HEK293 (cell line): ENCODE results near the gene ZNF664.

Experiments used
- MZF1 ChIP-seq: fragments of 450-650 bp; formaldehyde crosslinking; IDR thresholded peaks from 2 replicates; pipeline ENCODE4 v1.5.1; 2017; ENCODE audit warnings: missing biosample characterization, missing genetic modification characterization, borderline replicate concordance
- OSR2 ChIP-seq: fragments of 450-650 bp; formaldehyde crosslinking; IDR thresholded peaks from 2 replicates; pipeline ENCODE4 v1.5.1; 2016; ENCODE audit warnings: missing biosample characterization, missing genetic modification characterization
- SETDB1 ChIP-seq: IDR thresholded peaks from one replicate; pipeline ENCODE4 v1.6.1; 2017; ENCODE audit warnings: mild to moderate bottlenecking, low read length, moderate library complexity, mixed read lengths; ENCODE audit not compliant: insufficient read length
- TSHZ1 ChIP-seq: fragments of 450-650 bp; formaldehyde crosslinking; IDR thresholded peaks from 2 replicates; pipeline ENCODE4 v1.5.1; 2016; ENCODE audit warnings: missing biosample characterization, missing genetic modification characterization, borderline replicate concordance
- WT1 ChIP-seq: fragments of 450-650 bp; formaldehyde crosslinking; IDR thresholded peaks from 2 replicates; pipeline ENCODE4 v1.5.1; 2016; ENCODE audit warnings: missing biosample characterization, missing genetic modification characterization
- ZIC2 ChIP-seq: fragments of 450-650 bp; formaldehyde crosslinking; IDR thresholded peaks from 2 replicates; pipeline ENCODE4 v1.5.1; 2016; ENCODE audit warnings: missing biosample characterization, missing genetic modification characterization
- ZNF274 ChIP-seq, 2 experiments: fragments of 200-500 bp in 1 of 2; fragments of 450-650 bp in 1 of 2; sonication (Bioruptor generic) in 1 of 2; formaldehyde crosslinking in 1 of 2; IDR thresholded peaks; 2 replicates each; pipeline versions ENCODE4 v1.5.1 to v1.6.1; 2014 to 2016; ENCODE audit warnings: borderline replicate concordance in 1 of 2, inconsistent platforms in 1 of 2, low read length in 1 of 2, missing biosample characterization in 1 of 2, missing genetic modification characterization in 1 of 2
- ZNF560 ChIP-seq: fragments of 450-650 bp; formaldehyde crosslinking; IDR thresholded peaks from 2 replicates; pipeline ENCODE4 v1.5.1; 2017; ENCODE audit warnings: missing biosample characterization, missing genetic modification characterization, borderline replicate concordance
- ZSCAN16 ChIP-seq: fragments of 450-650 bp; formaldehyde crosslinking; IDR thresholded peaks from 2 replicates; pipeline ENCODE4 v1.5.1; 2016; ENCODE audit warnings: missing biosample characterization, missing genetic modification characterization
- TF ChIP-seq, protein P1 (sequence below): fragments of 450-650 bp; formaldehyde crosslinking; IDR thresholded peaks from 2 replicates; pipeline ENCODE4 v1.5.1; 2016; ENCODE audit warnings: missing biosample characterization, missing genetic modification characterization
- TF ChIP-seq, protein P2 (sequence below): fragments of 450-650 bp; formaldehyde crosslinking; IDR thresholded peaks from 2 replicates; pipeline ENCODE4 v1.5.1; 2016; ENCODE audit warnings: missing biosample characterization, missing genetic modification characterization

DNA sequence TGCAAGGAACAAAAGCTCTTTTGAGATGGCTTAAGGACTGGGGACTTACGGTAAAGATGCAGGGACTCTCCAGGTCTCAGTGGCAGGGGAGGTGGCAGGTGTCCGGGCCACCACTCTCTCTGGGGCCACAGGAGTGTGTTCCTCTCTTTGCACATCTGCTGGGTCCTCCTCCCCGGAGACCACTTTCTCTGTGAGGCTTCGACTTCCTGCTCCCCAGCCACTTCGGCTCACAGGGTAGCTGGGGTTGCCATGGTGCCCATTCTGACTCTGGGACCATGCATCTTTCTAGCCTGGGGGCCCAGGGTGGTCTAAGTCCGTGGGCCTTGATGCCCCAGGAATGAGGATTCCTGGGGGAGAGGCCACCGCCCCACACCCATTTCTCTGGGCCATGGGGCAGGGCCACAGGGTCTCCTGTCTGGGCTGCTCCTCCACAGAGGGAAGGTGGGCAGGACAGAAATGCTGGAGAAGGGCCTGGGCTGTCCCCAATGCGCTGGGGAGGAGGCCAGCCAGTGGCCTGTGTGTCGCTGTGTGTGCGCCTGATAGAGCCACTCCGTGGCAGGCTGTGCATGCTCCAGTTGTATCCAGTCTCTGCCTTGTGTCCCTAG is 38.9 kb upstream of the ZNF664 start:
- TF ChIP-seq, protein P1, sequence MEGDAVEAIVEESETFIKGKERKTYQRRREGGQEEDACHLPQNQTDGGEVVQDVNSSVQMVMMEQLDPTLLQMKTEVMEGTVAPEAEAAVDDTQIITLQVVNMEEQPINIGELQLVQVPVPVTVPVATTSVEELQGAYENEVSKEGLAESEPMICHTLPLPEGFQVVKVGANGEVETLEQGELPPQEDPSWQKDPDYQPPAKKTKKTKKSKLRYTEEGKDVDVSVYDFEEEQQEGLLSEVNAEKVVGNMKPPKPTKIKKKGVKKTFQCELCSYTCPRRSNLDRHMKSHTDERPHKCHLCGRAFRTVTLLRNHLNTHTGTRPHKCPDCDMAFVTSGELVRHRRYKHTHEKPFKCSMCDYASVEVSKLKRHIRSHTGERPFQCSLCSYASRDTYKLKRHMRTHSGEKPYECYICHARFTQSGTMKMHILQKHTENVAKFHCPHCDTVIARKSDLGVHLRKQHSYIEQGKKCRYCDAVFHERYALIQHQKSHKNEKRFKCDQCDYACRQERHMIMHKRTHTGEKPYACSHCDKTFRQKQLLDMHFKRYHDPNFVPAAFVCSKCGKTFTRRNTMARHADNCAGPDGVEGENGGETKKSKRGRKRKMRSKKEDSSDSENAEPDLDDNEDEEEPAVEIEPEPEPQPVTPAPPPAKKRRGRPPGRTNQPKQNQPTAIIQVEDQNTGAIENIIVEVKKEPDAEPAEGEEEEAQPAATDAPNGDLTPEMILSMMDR (tag by site-specific recombination), result no peak
- TF ChIP-seq MZF1 (tag by site-specific recombination) (no peak), ZSCAN16 (no peak), WT1 (no peak), ZNF274 (IDR thresholded peaks at IDR 0.05; ENCODE audit: low read length) (no peak), ZNF274 (tag by site-specific recombination; IDR thresholded peaks at IDR 0.05; ENCODE audit: borderline replicate concordance) (no peak), SETDB1 (no peak), OSR2 (no peak), ZIC2 (no peak), TSHZ1 (tag by site-specific recombination) (no peak), ZNF560 (no peak)
- TF ChIP-seq, protein P2, sequence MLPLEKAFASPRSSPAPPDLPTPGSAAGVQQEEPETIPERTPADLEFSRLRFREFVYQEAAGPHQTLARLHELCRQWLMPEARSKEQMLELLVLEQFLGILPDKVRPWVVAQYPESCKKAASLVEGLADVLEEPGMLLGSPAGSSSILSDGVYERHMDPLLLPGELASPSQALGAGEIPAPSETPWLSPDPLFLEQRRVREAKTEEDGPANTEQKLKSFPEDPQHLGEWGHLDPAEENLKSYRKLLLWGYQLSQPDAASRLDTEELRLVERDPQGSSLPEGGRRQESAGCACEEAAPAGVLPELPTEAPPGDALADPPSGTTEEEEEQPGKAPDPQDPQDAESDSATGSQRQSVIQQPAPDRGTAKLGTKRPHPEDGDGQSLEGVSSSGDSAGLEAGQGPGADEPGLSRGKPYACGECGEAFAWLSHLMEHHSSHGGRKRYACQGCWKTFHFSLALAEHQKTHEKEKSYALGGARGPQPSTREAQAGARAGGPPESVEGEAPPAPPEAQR (tag by site-specific recombination), result no peak
